Measurements from ENCODE around the gene TXNL4A.
A peak's percentile ranks its signal among the peaks of the same experiment; 100 is the strongest.

The TXNL4A gene, protein sequence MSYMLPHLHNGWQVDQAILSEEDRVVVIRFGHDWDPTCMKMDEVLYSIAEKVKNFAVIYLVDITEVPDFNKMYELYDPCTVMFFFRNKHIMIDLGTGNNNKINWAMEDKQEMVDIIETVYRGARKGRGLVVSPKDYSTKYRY

GRCh38 chr18:79988451-79989194 lies at the start of gene TXNL4A:
TSS of gene TXNL4A (minus strand) at chr18:79988563. CDS start at chr18:79988392, 171 bp downstream.
- peak within 1 kb of the TSS; percentile 98 for H3K4me3 ChIP-seq (ENCODE audit: low read depth, low read length)
- TF ChIP-seq, protein P1, sequence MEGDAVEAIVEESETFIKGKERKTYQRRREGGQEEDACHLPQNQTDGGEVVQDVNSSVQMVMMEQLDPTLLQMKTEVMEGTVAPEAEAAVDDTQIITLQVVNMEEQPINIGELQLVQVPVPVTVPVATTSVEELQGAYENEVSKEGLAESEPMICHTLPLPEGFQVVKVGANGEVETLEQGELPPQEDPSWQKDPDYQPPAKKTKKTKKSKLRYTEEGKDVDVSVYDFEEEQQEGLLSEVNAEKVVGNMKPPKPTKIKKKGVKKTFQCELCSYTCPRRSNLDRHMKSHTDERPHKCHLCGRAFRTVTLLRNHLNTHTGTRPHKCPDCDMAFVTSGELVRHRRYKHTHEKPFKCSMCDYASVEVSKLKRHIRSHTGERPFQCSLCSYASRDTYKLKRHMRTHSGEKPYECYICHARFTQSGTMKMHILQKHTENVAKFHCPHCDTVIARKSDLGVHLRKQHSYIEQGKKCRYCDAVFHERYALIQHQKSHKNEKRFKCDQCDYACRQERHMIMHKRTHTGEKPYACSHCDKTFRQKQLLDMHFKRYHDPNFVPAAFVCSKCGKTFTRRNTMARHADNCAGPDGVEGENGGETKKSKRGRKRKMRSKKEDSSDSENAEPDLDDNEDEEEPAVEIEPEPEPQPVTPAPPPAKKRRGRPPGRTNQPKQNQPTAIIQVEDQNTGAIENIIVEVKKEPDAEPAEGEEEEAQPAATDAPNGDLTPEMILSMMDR (IDR thresholded peaks at IDR 0.05; ENCODE audit: insufficient read depth, low read depth, low read length, missing control alignments), result no peak
- peak; percentile 95 for DNase-seq (ENCODE audit: low read depth)

- no peak overlapping the region for H3K4me3 ChIP-seq (ENCODE audit: low read depth, low read length)
- DNase-seq (ENCODE audit: low read depth), result no peak
- TF ChIP-seq, protein P1 (IDR thresholded peaks at IDR 0.05; ENCODE audit: insufficient read depth, low read depth, low read length, missing control alignments), result no peak
Measured at GRCh38 chr18:80037300-80037699, 48.9 kb upstream of the TXNL4A start.

- H3K4me3 ChIP-seq (ENCODE audit: low read depth, low read length), result no peak overlapping the region
- no peak for DNase-seq (ENCODE audit: low read depth)
- TF ChIP-seq, protein P1 (IDR thresholded peaks at IDR 0.05; ENCODE audit: insufficient read depth, low read depth, low read length, missing control alignments), result no peak
Measured at GRCh38 chr18:80035997-80036396, 47.6 kb upstream of the TXNL4A start.

DNA sequence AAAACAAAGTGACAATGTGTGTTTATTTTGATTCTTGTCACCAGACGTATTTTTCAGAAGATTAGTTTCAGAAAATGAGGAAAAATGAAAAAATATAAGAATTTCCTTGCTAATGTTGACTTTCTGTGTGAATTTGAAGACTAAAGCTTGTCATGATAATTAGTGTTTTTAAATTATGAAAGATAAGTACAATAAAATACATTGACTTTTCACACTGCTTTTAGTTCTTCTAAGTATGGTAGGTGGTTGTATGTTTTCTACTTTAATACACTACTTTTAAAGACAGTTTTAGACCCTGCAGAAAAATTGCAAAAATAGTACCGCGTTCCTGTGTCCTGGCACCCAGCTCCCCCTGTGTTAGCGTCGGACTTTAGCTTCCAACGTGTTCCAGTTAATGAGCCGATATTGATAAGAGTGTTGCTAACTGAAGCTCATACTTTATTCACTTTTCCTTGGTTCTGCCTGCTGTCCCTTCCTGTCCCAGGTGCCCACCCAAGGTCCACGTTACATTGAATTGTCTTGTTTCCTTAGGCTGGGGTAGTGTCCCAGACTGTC lies 46.6 kb upstream of the TXNL4A start:
- TF ChIP-seq, protein P1 (IDR thresholded peaks at IDR 0.05; ENCODE audit: insufficient read depth, low read depth, low read length, missing control alignments), result no peak
- H3K4me3 ChIP-seq (ENCODE audit: low read depth, low read length), result peak overlapping the region; percentile 87
- no peak for DNase-seq (ENCODE audit: low read depth)

GRCh38 chr18:80034068-80034851 lies 45.9 kb upstream of the TXNL4A start, which contains the start of gene RBFA:
TSS of gene RBFA (plus strand) at chr18:80034434. CDS start at chr18:80034496, 62 bp downstream.
- H3K4me3 ChIP-seq (ENCODE audit: low read depth, low read length), result peak within 1 kb of the TSS; percentile 87
- TF ChIP-seq, protein P1 (IDR thresholded peaks at IDR 0.05; ENCODE audit: insufficient read depth, low read depth, low read length, missing control alignments), result no peak
- peak; percentile 99 for DNase-seq (ENCODE audit: low read depth)

GRCh38 chr18:80033181-80034067 lies 45.1 kb upstream of the TXNL4A start:
- H3K4me3 ChIP-seq (ENCODE audit: low read depth, low read length), result peak overlapping the region; percentile 67
- TF ChIP-seq, protein P1 (IDR thresholded peaks at IDR 0.05; ENCODE audit: insufficient read depth, low read depth, low read length, missing control alignments), result no peak
- DNase-seq (ENCODE audit: low read depth), result no peak
